ENCODE data around the gene APLP2. TPM values are rescaled to one million over a fixed set of nuclear protein-coding genes. Genes with fewer than 3 reads are reported as not detected.

APLP2 gene
- polyA plus RNA-seq, 1 donor from 2014 or later, result 226 TPM

GRCh38 chr11:130095326-130095725 is 25.6 kb downstream of the APLP2 start:
- no peaks in the 10 kb centered on the region for H4K20me1 ChIP-seq (ENCODE audit: insufficient read depth)
- TF ChIP-seq EZH2 (IDR thresholded peaks at IDR 0.05; ENCODE audit: borderline replicate concordance, insufficient read depth, low read length, poor library complexity, severe bottlenecking), result no peak

GRCh38 chr11:130096042-130096441 is 26.3 kb downstream of the APLP2 start:
- Histone ChIP-seq H4K20me1 (ENCODE audit: insufficient read depth) (no peaks in the 10 kb centered on the region), H3K27me3 (ENCODE audit: insufficient read depth, low read depth, low read length) (no peaks in the 10 kb centered on the region), H3K4me2 (ENCODE audit: low read length) (no peak overlapping the region), H3K27ac (ENCODE audit: low read length) (no peak overlapping the region), H3K9me3 (ENCODE audit: low read length) (no peaks in the 10 kb centered on the region), H3K9ac (ENCODE audit: low read length) (no peak overlapping the region), H3F3A (ENCODE audit: insufficient read depth, low read length, poor library complexity, severe bottlenecking) (no peaks in the 10 kb centered on the region), H3K36me3 (ENCODE audit: insufficient read depth, low read length) (no peaks in the 10 kb centered on the region), H2AFZ (ENCODE audit: low read depth, low read length) (no peak overlapping the region), H3K79me2 (replicated peaks; ENCODE audit: insufficient read depth, low read length) (peaks cover 69% of the 10 kb centered on the region), H3K4me3 (ENCODE audit: low read length) (no peak overlapping the region), H3K9me2 (ENCODE audit: insufficient read depth, low read length) (no peaks in the 10 kb centered on the region)
- no peak for TF ChIP-seq POLR2AphosphoS5 (IDR thresholded peaks at IDR 0.05)
- TF ChIP-seq REST (IDR thresholded peaks at IDR 0.05; ENCODE audit: borderline replicate concordance), result no peak
- TF ChIP-seq EP300 (conservative IDR thresholded peaks at IDR 0.05; ENCODE audit: poor library complexity, severe bottlenecking), result no peak
- no peak for TF ChIP-seq EZH2 (IDR thresholded peaks at IDR 0.05; ENCODE audit: borderline replicate concordance, insufficient read depth, low read length, poor library complexity, severe bottlenecking)
- TF ChIP-seq TAF1 (IDR thresholded peaks at IDR 0.05; ENCODE audit: low read depth), result no peak

More at GRCh38 chr11:130095326-130095725, 25.6 kb downstream of the APLP2 start:
- H3K9me2 ChIP-seq (ENCODE audit: insufficient read depth, low read length), result no peaks in the 10 kb centered on the region
- no peaks in the 10 kb centered on the region for H3K9me3 ChIP-seq (ENCODE audit: low read length)
- no peak overlapping the region for H2AFZ ChIP-seq (ENCODE audit: low read depth, low read length)
- H3K4me3 ChIP-seq (ENCODE audit: low read length), result no peak overlapping the region
- no peaks in the 10 kb centered on the region for H3F3A ChIP-seq (ENCODE audit: insufficient read depth, low read length, poor library complexity, severe bottlenecking)
- H3K36me3 ChIP-seq (ENCODE audit: insufficient read depth, low read length), result no peaks in the 10 kb centered on the region
- H3K9ac ChIP-seq (ENCODE audit: low read length), result no peak overlapping the region
- no peaks in the 10 kb centered on the region for H3K27me3 ChIP-seq (ENCODE audit: insufficient read depth, low read depth, low read length)
- H3K27ac ChIP-seq (ENCODE audit: low read length), result no peak overlapping the region
- peaks cover 62% of the 10 kb centered on the region for H3K79me2 ChIP-seq (replicated peaks; ENCODE audit: insufficient read depth, low read length)
- no peak overlapping the region for H3K4me2 ChIP-seq (ENCODE audit: low read length)

- no peak overlapping the region for H3K4me2 ChIP-seq (ENCODE audit: low read length)
- H2AFZ ChIP-seq (ENCODE audit: low read depth, low read length), result no peak overlapping the region
- H3K27ac ChIP-seq (ENCODE audit: low read length), result no peak overlapping the region
- H3K79me2 ChIP-seq (replicated peaks; ENCODE audit: insufficient read depth, low read length), result peaks cover 74% of the 10 kb centered on the region
- H3K9me2 ChIP-seq (ENCODE audit: insufficient read depth, low read length), result no peaks in the 10 kb centered on the region
- H3K36me3 ChIP-seq (ENCODE audit: insufficient read depth, low read length), result no peaks in the 10 kb centered on the region
- H3K9me3 ChIP-seq (ENCODE audit: low read length), result no peaks in the 10 kb centered on the region
- no peaks in the 10 kb centered on the region for H3K27me3 ChIP-seq (ENCODE audit: insufficient read depth, low read depth, low read length)
- H3K9ac ChIP-seq (ENCODE audit: low read length), result no peak overlapping the region
- H3K4me3 ChIP-seq (ENCODE audit: low read length), result no peak overlapping the region
- TF ChIP-seq EP300 (conservative IDR thresholded peaks at IDR 0.05; ENCODE audit: poor library complexity, severe bottlenecking) (no peak), REST (IDR thresholded peaks at IDR 0.05; ENCODE audit: borderline replicate concordance) (no peak), TAF1 (IDR thresholded peaks at IDR 0.05; ENCODE audit: low read depth) (no peak), RAD21 (conservative IDR thresholded peaks at IDR 0.05) (no peak), POLR2AphosphoS5 (IDR thresholded peaks at IDR 0.05) (no peak), SMC3 (conservative IDR thresholded peaks at IDR 0.05; ENCODE audit: poor library complexity) (no peak), CTCF (IDR thresholded peaks at IDR 0.05; ENCODE audit: poor library complexity, severe bottlenecking) (no peak), MXI1 (conservative IDR thresholded peaks at IDR 0.05; ENCODE audit: poor library complexity, severe bottlenecking) (no peak), EZH2 (IDR thresholded peaks at IDR 0.05; ENCODE audit: borderline replicate concordance, insufficient read depth, low read length, poor library complexity, severe bottlenecking) (no peak)
- H3F3A ChIP-seq (ENCODE audit: insufficient read depth, low read length, poor library complexity, severe bottlenecking), result no peaks in the 10 kb centered on the region
- H4K20me1 ChIP-seq (ENCODE audit: insufficient read depth), result no peaks in the 10 kb centered on the region
These were observed 27.1 kb downstream of the APLP2 start for GRCh38 chr11:130096823-130097222.

Data from neural cell (in vitro differentiated cells).